T1000 (cell line): ENCODE data around the gene EYA2.

ENCODE experiments used
- DNase-seq: peaks from one replicate; lab custom pipeline; 2025; ENCODE audit warnings: mixed read lengths; lab: John Stamatoyannopoulos, UW

EYA2 gene

GRCh38 chr20:47227119-47227518 lies 332.5 kb downstream of the EYA2 start:
- no peak for DNase-seq

GRCh38 chr20:47227576-47227975 lies 332.9 kb downstream of the EYA2 start:
- no peak for DNase-seq

GRCh38 chr20:47228654-47229053 lies 334.0 kb downstream of the EYA2 start:
- no peak for DNase-seq

- no peak for DNase-seq
Observed at GRCh38 chr20:47230811-47231256, 336.2 kb downstream of the EYA2 start.

GRCh38 chr20:47231382-47232039 lies 336.9 kb downstream of the EYA2 start:
- DNase-seq: no peak

GRCh38 chr20:47232518-47232917 lies 337.9 kb downstream of the EYA2 start:
- no peak for DNase-seq

- no peak for DNase-seq
Observed at GRCh38 chr20:47233333-47234188, 338.9 kb downstream of the EYA2 start.

GRCh38 chr20:47235111-47235510 lies 340.5 kb downstream of the EYA2 start:
- DNase-seq: no peak

- DNase-seq: no peak
Observed at GRCh38 chr20:47235853-47236638, 341.4 kb downstream of the EYA2 start.

- no peak for DNase-seq
Observed at GRCh38 chr20:47236639-47236900, 341.9 kb downstream of the EYA2 start.

- no peak for DNase-seq
Observed at GRCh38 chr20:47237715-47238114, 343.1 kb downstream of the EYA2 start.
